Activated B cell treated with CpG ODN at 0.5 μM for 24 hours (primary cell): ENCODE results near the gene GLTPD2. TPM values are rescaled to one million over a fixed set of nuclear protein-coding genes. Genes with fewer than 3 reads are reported as not detected.

Source experiments
- ATAC-seq: fragments of 200-7000 bp; cut with Tn5 transposase; one replicate; pipeline ENCODE4 v1.10.0; 2021; ENCODE audit warnings: low read depth, mild to moderate bottlenecking, moderate library complexity
- CTCF ChIA-PET: fragments of 350-600 bp; sonication (Branson Sonifier 250); formaldehyde crosslinking; loops from one replicate; lab custom pipeline; 2021; ENCODE audit warnings: antibody characterized with exemption; lab: Charles Lee
- POLR2A ChIA-PET: fragments of 350-600 bp; sonication (Branson Sonifier 250); formaldehyde crosslinking; loops from one replicate; lab custom pipeline; 2021; ENCODE audit warnings: antibody characterized with exemption; lab: Charles Lee
- DNase-seq: peaks from one replicate; pipeline ENCODE4 v3.0.0; 2022
- H3K27ac Mint-ChIP-seq: one replicate; pipeline ENCODE4 v1.8.0; 2020; ENCODE audit warnings: mixed read lengths
- H3K27me3 Mint-ChIP-seq: one replicate; pipeline ENCODE4 v1.8.0; 2021; ENCODE audit warnings: mixed read lengths
- H3K36me3 Mint-ChIP-seq: one replicate; pipeline ENCODE4 v1.8.0; 2021; ENCODE audit warnings: low read depth, mixed read lengths
- H3K4me1 Mint-ChIP-seq: one replicate; pipeline ENCODE4 v1.8.0; 2021; ENCODE audit warnings: mixed read lengths
- H3K4me3 Mint-ChIP-seq: one replicate; pipeline ENCODE4 v1.8.0; 2020; ENCODE audit warnings: mild to moderate bottlenecking, mixed read lengths
- H3K9me3 Mint-ChIP-seq: one replicate; pipeline ENCODE4 v1.8.0; 2020; ENCODE audit warnings: mixed read lengths
- CTCF ChIP-seq: fragments of 200-600 bp; IDR thresholded peaks from one replicate; pipeline ENCODE4 v1.8.0; 2022; ENCODE audit warnings: antibody characterized with exemption, mild to moderate bottlenecking
- intact Hi-C: fragments of 100-400 bp; cut with micrococcal nuclease; formaldehyde crosslinking; loops from one replicate; pipeline ENCODE4 v1.15.1; 2024
- total RNA-seq: library from RNA; stranded (reverse); gene quantifications from 2 replicates; pipeline ENCODE4 v1.2.3, GENCODE V29; 2022

GLTPD2 gene
- total RNA-seq, 1 donor from 2014 or later, result not detected

- intact Hi-C loops, result no loop called here
- Mint-ChIP-seq H3K4me3 (no peak overlapping the region), H3K36me3 (peaks cover 15% of the 10 kb centered on the region), H3K4me1 (peaks cover 49% of the 10 kb centered on the region), H3K27me3 (no peaks in the 10 kb centered on the region), H3K9me3 (no peaks in the 10 kb centered on the region), H3K27ac (no peak overlapping the region)
- ChIA-PET CTCF (no interaction called here), POLR2A (no interaction called here)
- DNase-seq (no peak), ATAC-seq (no peak)
- no peak for TF ChIP-seq CTCF
Measured at GRCh38 chr17:4837471-4838308, 48.9 kb downstream of the GLTPD2 start.

- intact Hi-C loops, result no loop called here
- ChIA-PET CTCF (no interaction called here), POLR2A (no interaction called here)
Measured at GRCh38 chr17:4838309-4838785, 49.6 kb downstream of the GLTPD2 start.

GRCh38 chr17:4839221-4839620 lies 50.5 kb downstream of the GLTPD2 start:
- ChIA-PET CTCF (no interaction called here), POLR2A (interaction anchor here (1.5 kb wide), 1 partner anchor 696 kb away, joined by 3 read pairs; the partner anchor contains the start of genes CYB5D2 and ZZEF1)
- peaks cover 11% of the 10 kb centered on the region for H3K36me3 Mint-ChIP-seq
- TF ChIP-seq CTCF, result no peak
- peaks cover 48% of the 10 kb centered on the region for H3K4me1 Mint-ChIP-seq
- no peak overlapping the region for H3K27ac Mint-ChIP-seq
- H3K9me3 Mint-ChIP-seq, result no peaks in the 10 kb centered on the region
- no peak for DNase-seq
- no peak for ATAC-seq
- intact Hi-C loops, result no loop called here
- no peak overlapping the region for H3K4me3 Mint-ChIP-seq
- no peaks in the 10 kb centered on the region for H3K27me3 Mint-ChIP-seq

More at GRCh38 chr17:4838309-4838785, 49.6 kb downstream of the GLTPD2 start:
- DNase-seq (no peak), ATAC-seq (no peak)
- Mint-ChIP-seq H3K36me3 (peaks cover 14% of the 10 kb centered on the region), H3K27me3 (no peaks in the 10 kb centered on the region), H3K4me3 (no peak overlapping the region), H3K9me3 (no peaks in the 10 kb centered on the region), H3K27ac (no peak overlapping the region), H3K4me1 (peaks cover 52% of the 10 kb centered on the region)
- no peak for TF ChIP-seq CTCF

Other genes with a start within 250 kb of the GLTPD2 start
- gene MYBBP1A, start 233.6 kb upstream of the GLTPD2 start, total RNA-seq, result 90.3 and 108 TPM in 2 replicates
- not detected in 2 replicates for gene GGT6, start 228.4 kb upstream of the GLTPD2 start, total RNA-seq
- gene SMTNL2, start 204.4 kb upstream of the GLTPD2 start, total RNA-seq, result not detected in 2 replicates
- gene ALOX15, start 147.3 kb upstream of the GLTPD2 start, total RNA-seq, result not detected in 2 replicates
- gene PELP1, start 84.8 kb upstream of the GLTPD2 start, total RNA-seq, result 71.7 and 79.4 TPM in 2 replicates
- 45.1 and 52.0 TPM in 2 replicates for gene ARRB2, start 78.3 kb upstream of the GLTPD2 start, total RNA-seq
- gene MED11, start 57.5 kb upstream of the GLTPD2 start, total RNA-seq, result 22.9 and 23.6 TPM in 2 replicates
- gene ZMYND15, start 49.1 kb upstream of the GLTPD2 start, total RNA-seq, result 0.15 and 0.31 TPM in 2 replicates
- gene CXCL16, start 49.0 kb upstream of the GLTPD2 start, total RNA-seq, result 3.0 and 3.5 TPM in 2 replicates
- gene TM4SF5, start 17.1 kb upstream of the GLTPD2 start, total RNA-seq, result not detected in 2 replicates
- gene VMO1, start 2.6 kb upstream of the GLTPD2 start, total RNA-seq, result not detected in 2 replicates
- gene PSMB6, start 7.2 kb downstream of the GLTPD2 start, total RNA-seq, result 110 and 123 TPM in 2 replicates
- 49.9 and 54.3 TPM in 2 replicates for gene PLD2, start 18.2 kb downstream of the GLTPD2 start, total RNA-seq
- 61.3 and 65.3 TPM in 2 replicates for gene MINK1, start 44.4 kb downstream of the GLTPD2 start, total RNA-seq
- 1.6 and 1.8 TPM in 2 replicates for gene C17orf107, start 110.6 kb downstream of the GLTPD2 start, total RNA-seq
- gene CHRNE, start 114.1 kb downstream of the GLTPD2 start, total RNA-seq, result 0.38 and 0.66 TPM in 2 replicates
- not detected in 2 replicates for gene GP1BA, start 143.3 kb downstream of the GLTPD2 start, total RNA-seq
- 35.3 and 35.8 TPM in 2 replicates for gene SLC25A11, start 151.1 kb downstream of the GLTPD2 start, total RNA-seq
- 93.3 and 108 TPM in 2 replicates for gene RNF167, start 151.3 kb downstream of the GLTPD2 start, total RNA-seq
- 1,071 and 1,072 TPM in 2 replicates for gene PFN1, start 159.6 kb downstream of the GLTPD2 start, total RNA-seq
- 26.3 and 29.5 TPM in 2 replicates for gene ENO3, start 162.2 kb downstream of the GLTPD2 start, total RNA-seq
- 63.8 and 64.2 TPM in 2 replicates for gene SPAG7, start 178.9 kb downstream of the GLTPD2 start, total RNA-seq
- gene CAMTA2, start 198.7 kb downstream of the GLTPD2 start, total RNA-seq, result 45.9 and 57.9 TPM in 2 replicates
- 0.17 and 0.44 TPM in 2 replicates for gene INCA1, start 208.6 kb downstream of the GLTPD2 start, total RNA-seq
- gene KIF1C, start 209.0 kb downstream of the GLTPD2 start, total RNA-seq, result 62.6 and 63.8 TPM in 2 replicates
- 0.09 TPM in 1 of 2 replicates, not detected in the other for gene SLC52A1, start 246.5 kb downstream of the GLTPD2 start, total RNA-seq